ENCODE data around the gene SPRN.
"Not testable (repeated sequence)": the region's sequence is repeated elsewhere in the genome, so short reads cannot be mapped to it uniquely, and the experiment has no call there.

Gene SPRN

GRCh38 chr10:133424601-133425000 lies at the start of gene SPRN:
Gene SPRN (minus strand): TSS chr10:133424625. CDS start chr10:133423681, 944 bp downstream.
- not testable (repeated sequence) for DNase-seq (ENCODE audit: low read depth, low spot score)

GRCh38 chr10:133474027-133474426 lies 49.6 kb upstream of the SPRN start:
- no peak for DNase-seq (ENCODE audit: low read depth, low spot score)

GRCh38 chr10:133473270-133473669 lies 48.8 kb upstream of the SPRN start:
- DNase-seq (ENCODE audit: low read depth, low spot score), result no peak

- no peak for DNase-seq (ENCODE audit: low read depth, low spot score)
Observed at GRCh38 chr10:133471300-133472109, 47.1 kb upstream of the SPRN start.

- not testable (repeated sequence) for DNase-seq (ENCODE audit: low read depth, low spot score)
Observed at GRCh38 chr10:133469205-133469604, 44.8 kb upstream of the SPRN start.

- no peak for DNase-seq (ENCODE audit: low read depth, low spot score)
Observed at GRCh38 chr10:133467286-133467911, 43.0 kb upstream of the SPRN start.

GRCh38 chr10:133466683-133467275 lies 42.4 kb upstream of the SPRN start:
- no peak for DNase-seq (ENCODE audit: low read depth, low spot score)

- no peak for DNase-seq (ENCODE audit: low read depth, low spot score)
Observed at GRCh38 chr10:133465950-133466474, 41.6 kb upstream of the SPRN start.

- no peak for DNase-seq (ENCODE audit: low read depth, low spot score)
Observed at GRCh38 chr10:133465191-133465949, 40.9 kb upstream of the SPRN start.

GRCh38 chr10:133464582-133465031 lies 40.2 kb upstream of the SPRN start:
- DNase-seq (ENCODE audit: low read depth, low spot score), result no peak

- no peak for DNase-seq (ENCODE audit: low read depth, low spot score)
Observed at GRCh38 chr10:133462512-133463305, 38.3 kb upstream of the SPRN start.

- no peak for DNase-seq (ENCODE audit: low read depth, low spot score)
Observed at GRCh38 chr10:133461841-133462240, 37.4 kb upstream of the SPRN start.

GRCh38 chr10:133461027-133461426 lies 36.6 kb upstream of the SPRN start:
- DNase-seq (ENCODE audit: low read depth, low spot score), result no peak

- DNase-seq (ENCODE audit: low read depth, low spot score), result no peak
Observed at GRCh38 chr10:133460208-133460769, 35.9 kb upstream of the SPRN start.

GRCh38 chr10:133459454-133460207 lies 35.2 kb upstream of the SPRN start:
- no peak for DNase-seq (ENCODE audit: low read depth, low spot score)

- no peak for DNase-seq (ENCODE audit: low read depth, low spot score)
Observed at GRCh38 chr10:133458710-133459453, 34.5 kb upstream of the SPRN start.

- no peak for DNase-seq (ENCODE audit: low read depth, low spot score)
Observed at GRCh38 chr10:133458021-133458709, 33.7 kb upstream of the SPRN start.

- no peak for DNase-seq (ENCODE audit: low read depth, low spot score)
Observed at GRCh38 chr10:133457100-133457841, 32.8 kb upstream of the SPRN start.

Data from iPS DF 19.7 (cell line).